GM23338 (cell line): ENCODE measurements around the gene CSNK1G1. TPM values are rescaled to one million over a fixed set of nuclear protein-coding genes. Genes with fewer than 3 reads are reported as not detected.

Experiments
- ATAC-seq: fragments of 200-7000 bp; cut with Tn5 transposase; 3 replicates; pipeline ENCODE4 v1.9.1; 2020
- DNase-seq: peaks from one replicate; pipeline ENCODE4 v3.0.0-alpha.2; 2015; ENCODE audit warnings: low spot score
- H2AFZ ChIP-seq: fragments of 200-600 bp; sonication (generic); 2 replicates; pipeline ENCODE4 v1.8.0; 2016; ENCODE audit warnings: antibody characterized with exemption, mild to moderate bottlenecking, moderate library complexity
- H3F3A ChIP-seq: fragments of 200-600 bp; sonication (generic); replicated peaks from 2 replicates; pipeline ENCODE4 v1.8.0; 2017; ENCODE audit warnings: antibody characterized with exemption, mixed run types, low read depth
- H3K27ac ChIP-seq: fragments of 200-600 bp; sonication (generic); 2 replicates; pipeline ENCODE4 v1.6.1; 2016; ENCODE audit warnings: low read depth
- H3K27me3 ChIP-seq: fragments of 200-600 bp; sonication (generic); 2 replicates; pipeline ENCODE4 v1.8.0; 2016; ENCODE audit warnings: mild to moderate bottlenecking, mixed run types, moderate library complexity; ENCODE audit not compliant: insufficient read depth
- H3K36me3 ChIP-seq: fragments of 200-600 bp; sonication (generic); 2 replicates; pipeline ENCODE4 v1.8.0; 2016; ENCODE audit warnings: mild to moderate bottlenecking; ENCODE audit not compliant: insufficient read depth
- H3K4me1 ChIP-seq: fragments of 200-600 bp; sonication (generic); 2 replicates; pipeline ENCODE4 v1.8.0; 2016; ENCODE audit warnings: mild to moderate bottlenecking, moderate library complexity; ENCODE audit not compliant: insufficient read depth
- H3K4me2 ChIP-seq: fragments of 200-600 bp; sonication (generic); 2 replicates; pipeline ENCODE4 v1.7.1; 2017; ENCODE audit warnings: mixed run types
- H3K4me3 ChIP-seq: fragments of 200-600 bp; sonication (generic); 2 replicates; pipeline ENCODE4 v1.6.1; 2016; ENCODE audit warnings: mixed run types
- H3K79me2 ChIP-seq: fragments of 200-600 bp; sonication (generic); replicated peaks from 2 replicates; pipeline ENCODE4 v1.8.0; 2017; ENCODE audit warnings: mild to moderate bottlenecking; ENCODE audit not compliant: insufficient read depth
- H3K9me2 ChIP-seq: fragments of 200-600 bp; sonication (generic); 2 replicates; pipeline ENCODE4 v1.8.0; 2017; ENCODE audit not compliant: insufficient read depth
- H4K20me1 ChIP-seq: fragments of 200-600 bp; sonication (generic); replicated peaks from 2 replicates; pipeline ENCODE4 v1.8.0; 2017; ENCODE audit warnings: mild to moderate bottlenecking; ENCODE audit not compliant: insufficient read depth
- H3K27ac Mint-ChIP-seq: 2 replicates; pipeline ENCODE4 v1.8.0; 2020; ENCODE audit warnings: inconsistent platforms, mild to moderate bottlenecking, moderate library complexity, mixed read lengths
- H3K27me3 Mint-ChIP-seq: 3 replicates; pipeline ENCODE4 v1.8.0; 2022; ENCODE audit warnings: low read depth, mild to moderate bottlenecking, moderate library complexity, mixed read lengths, inconsistent platforms; ENCODE audit not compliant: insufficient read depth, poor library complexity
- H3K36me3 Mint-ChIP-seq: 3 replicates; pipeline ENCODE4 v1.8.0; 2021; ENCODE audit warnings: low read depth, mild to moderate bottlenecking, inconsistent platforms, moderate library complexity, mixed read lengths
- H3K4me1 Mint-ChIP-seq: 3 replicates; pipeline ENCODE4 v1.8.0; 2020; ENCODE audit warnings: mild to moderate bottlenecking, inconsistent platforms, mixed read lengths
- H3K4me3 Mint-ChIP-seq: 3 replicates; pipeline ENCODE4 v1.8.0; 2021; ENCODE audit warnings: moderate library complexity, mild to moderate bottlenecking, inconsistent platforms, mixed read lengths
- H3K9me3 Mint-ChIP-seq: 3 replicates; pipeline ENCODE4 v1.8.0; 2020; ENCODE audit warnings: moderate library complexity, mild to moderate bottlenecking, inconsistent platforms, mixed read lengths
- EZH2 ChIP-seq: fragments of 200-600 bp; sonication (generic); IDR thresholded peaks from one replicate; pipeline ENCODE4 v1.8.0; 2017; ENCODE audit warnings: antibody characterized with exemption, mild to moderate bottlenecking, low read depth; ENCODE audit not compliant: unreplicated experiment
- EZH2phosphoT487 ChIP-seq: fragments of 200-600 bp; sonication (generic); IDR thresholded peaks from one replicate; pipeline ENCODE4 v1.8.1; 2018; ENCODE audit warnings: antibody characterized with exemption; ENCODE audit not compliant: unreplicated experiment
- JUNB ChIP-seq: IDR thresholded peaks from one replicate; pipeline ENCODE4 v1.6.1; 2016; ENCODE audit warnings: antibody characterized with exemption; ENCODE audit not compliant: unreplicated experiment
- POLR2AphosphoS5 ChIP-seq: IDR thresholded peaks from 2 replicates; pipeline ENCODE4 v1.6.1; 2016; ENCODE audit warnings: antibody characterized with exemption, low read depth
- REST ChIP-seq: IDR thresholded peaks from one replicate; pipeline ENCODE4 v1.6.1; 2018; ENCODE audit warnings: antibody characterized with exemption; ENCODE audit not compliant: unreplicated experiment
- STAT1 ChIP-seq: IDR thresholded peaks from one replicate; pipeline ENCODE4 v1.6.1; 2016; ENCODE audit warnings: antibody characterized with exemption; ENCODE audit not compliant: unreplicated experiment
- ZNF114 ChIP-seq: fragments of 250-450 bp; sonication (Bioruptor Pico); IDR thresholded peaks from 2 replicates; pipeline ENCODE4 v1.5.0; 2020; ENCODE audit warnings: mild to moderate bottlenecking, moderate library complexity
- ZNF331 ChIP-seq: fragments of 250-450 bp; sonication (Bioruptor Pico); IDR thresholded peaks from 2 replicates; pipeline ENCODE4 v1.5.0; 2020; ENCODE audit warnings: low read depth, mild to moderate bottlenecking, moderate library complexity
- polyA plus RNA-seq: library from polyadenylated mRNA; unstranded; fragments of >200 nt; fragmentation: Nextera tagmentation; extraction: Ambion mirVana; gene quantifications from 2 replicates; pipeline ENCODE4 v1.2.1, GENCODE V29; 2016
- total RNA-seq: library from RNA; depleted of rRNA; stranded (reverse); fragments of >200 nt; shearing (Covaris generic); gene quantifications from 2 replicates; pipeline ENCODE4 v1.2.3, GENCODE V29; 2014
- TF ChIP-seq, protein P1 (sequence below), 2 experiments: fragments of 200-600 bp in 1 of 2; sonication (generic) in 1 of 2; conservative IDR thresholded peaks; 2 replicates each; pipeline versions ENCODE4 v1.5.1 to v1.6.1; 2016 to 2017; ENCODE audit warnings: antibody characterized with exemption in 2 of 2, low read depth in 2 of 2, mild to moderate bottlenecking in 2 of 2, moderate library complexity in 1 of 2

The CSNK1G1 gene
- total and polyA plus RNA-seq, 2 experiments from 2014 or later = 9.3 to 13.4 TPM

GRCh38 chr15:64143276-64143675 is 212.7 kb downstream of the CSNK1G1 start:
- no peaks in the 10 kb centered on the region for H3K36me3 ChIP-seq
- peak; percentile 12; the same call in 1 of the 3 replicates for ATAC-seq

GRCh38 chr15:64141798-64142512 is 214.0 kb downstream of the CSNK1G1 start:
- ATAC-seq (no peak), DNase-seq (no peak)
- Mint-ChIP-seq H3K4me3 (no peak overlapping the region), H3K9me3 (no peaks in the 10 kb centered on the region; the same call in 2 of the 3 replicates), H3K27me3 (peaks cover 6% of the 10 kb centered on the region), H3K36me3 (peaks cover 10% of the 10 kb centered on the region), H3K27ac (peak overlapping the region; percentile 48), H3K4me1 (peaks cover 4% of the 10 kb centered on the region; the same call in 2 of the 3 replicates)
- Histone ChIP-seq H3K36me3 (no peaks in the 10 kb centered on the region), H2AFZ (no peak overlapping the region), H3K4me1 (peaks cover 3% of the 10 kb centered on the region; the same call in 1 of the 2 replicates), H4K20me1 (no peaks in the 10 kb centered on the region; the same call in 1 of the 2 replicates), H3K4me3 (no peak overlapping the region), H3K27me3 (no peaks in the 10 kb centered on the region), H3F3A (no peaks in the 10 kb centered on the region), H3K4me2 (no peak overlapping the region), H3K27ac (0 out of 2 replicates have a peak overlapping the region, but pooled peaks have one; percentile 15), H3K79me2 (no peaks in the 10 kb centered on the region), H3K9me2 (no peaks in the 10 kb centered on the region)
- TF ChIP-seq STAT1 = no peak
- TF ChIP-seq JUNB = no peak
- no peak for TF ChIP-seq ZNF114 (CRISPR knock-in tag)
- no peak for TF ChIP-seq REST
- no peak for TF ChIP-seq ZNF331 (CRISPR knock-in tag)
- TF ChIP-seq EZH2 = no peak
- no peak for TF ChIP-seq POLR2AphosphoS5
- TF ChIP-seq EZH2phosphoT487 = no peak

More at GRCh38 chr15:64143276-64143675, 212.7 kb downstream of the CSNK1G1 start:
- H3K4me1 Mint-ChIP-seq = no peaks in the 10 kb centered on the region; the same call in 1 of the 3 replicates
- H3K36me3 Mint-ChIP-seq = peaks cover 1% of the 10 kb centered on the region; the same call in 1 of the 3 replicates
- Histone ChIP-seq H3K9me2 (no peaks in the 10 kb centered on the region), H3K4me1 (peaks cover 3% of the 10 kb centered on the region; the same call in 1 of the 2 replicates), H3K27ac (no peak overlapping the region), H4K20me1 (no peaks in the 10 kb centered on the region; the same call in 1 of the 2 replicates), H3K27me3 (no peaks in the 10 kb centered on the region), H3K79me2 (no peaks in the 10 kb centered on the region), H3K4me2 (no peak overlapping the region), H3K4me3 (no peak overlapping the region), H3F3A (no peaks in the 10 kb centered on the region), H2AFZ (no peak overlapping the region)
- no peak overlapping the region for H3K4me3 Mint-ChIP-seq
- TF ChIP-seq POLR2AphosphoS5 (no peak), STAT1 (no peak)
- TF ChIP-seq, protein P1, sequence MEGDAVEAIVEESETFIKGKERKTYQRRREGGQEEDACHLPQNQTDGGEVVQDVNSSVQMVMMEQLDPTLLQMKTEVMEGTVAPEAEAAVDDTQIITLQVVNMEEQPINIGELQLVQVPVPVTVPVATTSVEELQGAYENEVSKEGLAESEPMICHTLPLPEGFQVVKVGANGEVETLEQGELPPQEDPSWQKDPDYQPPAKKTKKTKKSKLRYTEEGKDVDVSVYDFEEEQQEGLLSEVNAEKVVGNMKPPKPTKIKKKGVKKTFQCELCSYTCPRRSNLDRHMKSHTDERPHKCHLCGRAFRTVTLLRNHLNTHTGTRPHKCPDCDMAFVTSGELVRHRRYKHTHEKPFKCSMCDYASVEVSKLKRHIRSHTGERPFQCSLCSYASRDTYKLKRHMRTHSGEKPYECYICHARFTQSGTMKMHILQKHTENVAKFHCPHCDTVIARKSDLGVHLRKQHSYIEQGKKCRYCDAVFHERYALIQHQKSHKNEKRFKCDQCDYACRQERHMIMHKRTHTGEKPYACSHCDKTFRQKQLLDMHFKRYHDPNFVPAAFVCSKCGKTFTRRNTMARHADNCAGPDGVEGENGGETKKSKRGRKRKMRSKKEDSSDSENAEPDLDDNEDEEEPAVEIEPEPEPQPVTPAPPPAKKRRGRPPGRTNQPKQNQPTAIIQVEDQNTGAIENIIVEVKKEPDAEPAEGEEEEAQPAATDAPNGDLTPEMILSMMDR (conservative IDR thresholded peaks at IDR 0.05; ENCODE audit: low read depth in 2 of 2) = peak in 1 of 2 experiments; percentile 30; a peak in 2 of 4 replicates
- H3K27me3 Mint-ChIP-seq = peaks cover 6% of the 10 kb centered on the region
- H3K9me3 Mint-ChIP-seq = no peaks in the 10 kb centered on the region; the same call in 2 of the 3 replicates
- no peak for DNase-seq
- no peak overlapping the region for H3K27ac Mint-ChIP-seq
